Endometrium (tissue), 2 donors: ENCODE results near the gene PLEKHM1.

Source experiments
- FAIRE-seq: peaks from 2 replicates; lab custom pipeline; 2012; peaks lifted over from hg19 to GRCh38; lab: Jason Lieb, UNC
- donor health status: control.
- donor health status: control.

The PLEKHM1 gene

GRCh38 chr17:45398800-45399199 is 91.7 kb downstream of the PLEKHM1 start:
- no peak for FAIRE-seq

DNA sequence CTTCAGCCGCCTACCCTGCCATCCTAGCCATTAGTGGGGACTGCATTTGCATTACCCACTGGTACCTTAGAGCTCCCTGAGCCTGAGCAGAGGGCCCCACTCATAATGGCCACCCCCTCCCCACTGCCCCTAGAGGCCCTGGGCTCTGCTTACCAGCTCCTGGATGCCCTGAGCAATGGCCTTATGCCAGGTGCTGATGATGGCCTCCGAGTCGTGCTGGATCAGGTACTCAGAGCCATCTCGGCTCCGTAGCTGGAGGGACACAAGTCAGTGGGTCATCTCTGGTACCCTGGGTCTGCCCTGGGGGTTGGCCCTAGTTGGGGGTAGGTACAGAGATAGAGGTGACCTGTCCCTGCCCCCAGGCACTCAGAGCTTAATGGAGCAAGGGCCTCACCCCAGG is 92.7 kb downstream of the PLEKHM1 start:
- FAIRE-seq = no peak

DNA sequence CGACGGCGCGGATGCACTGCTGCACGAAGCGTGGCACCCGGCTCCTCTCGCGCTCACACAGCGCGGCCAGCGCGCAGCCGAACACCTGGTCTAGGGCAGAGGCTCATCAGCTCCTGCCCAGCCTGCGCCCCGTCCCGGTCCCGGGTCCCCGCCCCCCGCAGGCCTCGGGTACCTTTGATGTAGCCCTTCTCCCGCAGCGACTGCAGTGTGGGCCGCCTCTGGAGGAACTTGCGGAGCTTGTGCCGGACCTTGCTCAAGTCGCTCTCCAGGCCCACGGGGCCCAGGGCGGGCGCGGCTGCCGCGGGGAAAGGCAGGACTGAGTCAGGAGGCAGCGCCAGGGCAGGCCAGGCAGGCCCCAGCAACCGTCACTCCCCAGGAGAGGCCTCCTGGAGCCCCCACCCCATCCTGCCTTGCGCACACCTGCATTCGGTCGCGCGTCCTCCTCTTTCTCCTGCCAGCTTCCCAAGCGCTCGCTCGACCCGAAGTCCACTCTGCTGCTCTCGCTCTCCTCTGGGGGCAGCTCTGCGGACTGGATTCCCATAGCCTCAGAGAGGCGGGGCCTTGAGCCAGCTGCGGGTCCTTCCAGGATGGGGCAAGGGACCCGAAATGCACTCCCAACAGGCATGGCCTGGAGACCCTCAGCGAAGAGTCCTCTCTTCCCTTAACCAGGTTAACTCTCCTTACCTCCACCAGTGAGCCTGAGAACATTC is 93.9 kb downstream of the PLEKHM1 start:
- no peak for FAIRE-seq

- no peak for FAIRE-seq
These were observed 94.7 kb downstream of the PLEKHM1 start for GRCh38 chr17:45395569-45396415.

DNA sequence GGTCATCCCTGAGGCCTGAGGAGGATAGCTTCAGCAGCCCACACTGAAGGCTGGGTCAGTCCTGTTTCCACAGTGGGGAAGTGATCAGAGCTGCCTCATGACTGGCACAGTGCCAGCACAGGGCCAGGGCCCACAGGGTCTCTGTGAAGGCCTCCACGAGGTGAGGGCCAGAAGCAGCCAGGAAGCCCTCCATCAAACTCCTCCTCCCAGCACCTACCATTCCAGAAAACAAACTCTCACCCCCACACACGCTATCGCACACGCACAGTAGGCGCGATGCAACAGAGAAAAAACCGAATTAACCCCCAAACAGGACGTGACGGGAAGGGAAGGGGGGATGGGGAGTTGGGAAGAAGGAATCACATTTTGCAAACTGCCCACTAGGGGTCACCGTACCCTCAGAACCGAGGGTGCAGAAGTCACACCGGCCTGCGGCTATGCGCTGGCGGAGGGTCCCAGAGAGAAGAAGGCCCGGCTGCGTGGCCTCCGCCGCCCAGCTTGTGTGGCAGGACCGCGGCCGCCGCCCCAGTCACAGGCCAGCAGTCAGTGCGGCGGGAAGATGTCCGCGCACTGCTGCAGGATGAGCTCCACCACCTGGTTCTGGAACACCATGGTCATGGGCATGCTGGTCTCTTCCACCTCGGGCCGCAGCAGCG is 95.5 kb downstream of the PLEKHM1 start:
- no peak for FAIRE-seq

GRCh38 chr17:45394564-45394912 is 96.0 kb downstream of the PLEKHM1 start:
- FAIRE-seq = no peak

DNA sequence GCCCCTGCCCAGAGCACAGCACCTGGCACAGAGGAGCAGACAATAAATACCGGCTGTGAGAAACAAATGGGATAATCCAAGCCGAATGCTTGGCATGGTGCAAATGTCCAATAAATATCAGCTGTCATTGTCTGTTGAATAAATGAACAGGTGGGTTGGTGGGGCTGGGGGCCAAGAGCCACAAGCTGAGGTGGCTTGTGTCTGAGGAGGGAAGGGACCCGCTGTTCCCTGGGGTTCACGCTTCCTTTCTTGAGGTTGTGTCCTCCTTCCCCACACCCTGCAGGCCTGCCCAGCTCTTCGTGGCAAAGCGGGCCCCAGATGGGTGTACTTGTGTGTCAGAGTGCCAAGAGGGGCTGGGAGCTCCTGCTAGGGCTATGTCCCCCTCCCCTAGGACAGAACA is 96.4 kb downstream of the PLEKHM1 start:
- no peak for FAIRE-seq

GRCh38 chr17:45393411-45393810 is 97.1 kb downstream of the PLEKHM1 start:
- no peak for FAIRE-seq

DNA sequence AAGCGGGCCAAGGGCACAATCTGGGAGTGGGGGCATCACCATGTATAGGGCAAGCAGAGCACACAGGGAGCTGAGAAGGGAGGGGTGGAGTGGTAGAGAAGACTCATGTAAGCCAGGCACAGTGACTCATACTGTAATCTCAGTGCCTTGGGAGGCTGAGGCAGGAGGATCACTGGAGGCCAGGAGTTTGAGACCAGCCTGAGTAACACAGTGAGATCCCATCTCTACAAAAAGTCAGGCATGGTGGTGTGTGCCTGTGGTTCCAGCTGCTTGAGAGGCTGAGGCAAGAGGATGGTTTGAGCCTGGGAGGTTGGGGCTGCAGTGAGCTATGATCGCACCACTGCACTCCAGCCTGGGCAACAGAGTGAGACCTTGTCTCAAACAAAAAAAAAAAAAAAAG is 98.6 kb downstream of the PLEKHM1 start:
- FAIRE-seq = no peak

- FAIRE-seq = no peak
These were observed 99.2 kb downstream of the PLEKHM1 start for GRCh38 chr17:45391291-45391690.

DNA sequence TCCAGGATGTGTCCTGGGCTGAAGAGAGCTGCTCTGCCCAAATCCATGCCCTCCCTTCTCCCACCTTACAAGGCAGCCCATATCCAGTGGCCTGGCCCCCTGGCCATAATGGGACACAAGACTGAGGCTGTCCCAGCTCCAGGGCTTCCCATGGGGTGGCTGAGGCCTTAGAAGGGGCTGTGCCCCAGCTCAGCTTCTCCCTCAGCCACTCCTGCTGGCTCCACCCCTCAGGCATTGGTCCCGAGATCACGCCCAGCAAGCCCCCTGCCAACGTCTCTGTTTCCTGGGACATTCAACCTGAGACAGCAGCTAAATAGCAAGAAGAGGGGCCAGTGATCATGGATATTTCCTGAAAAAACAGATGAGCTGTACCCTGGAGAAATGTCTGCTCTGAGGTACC is 101.2 kb downstream of the PLEKHM1 start:
- no peak for FAIRE-seq

GRCh38 chr17:45388604-45389325 is 101.8 kb downstream of the PLEKHM1 start:
- FAIRE-seq = no peak

GRCh38 chr17:45387739-45388138 is 102.8 kb downstream of the PLEKHM1 start:
- no peak for FAIRE-seq

- no peak for FAIRE-seq
These were observed 104.3 kb downstream of the PLEKHM1 start for GRCh38 chr17:45386178-45386577.
